ENCODE results near the gene MCF2L. TPM values are rescaled to one million over a fixed set of nuclear protein-coding genes. Genes with fewer than 3 reads are reported as not detected.

The MCF2L gene
- total and polyA plus RNA-seq, 4 donors = 46.3 to 136 (median 92.0) TPM

GRCh38 chr13:113147206-113147605 lies 178.2 kb downstream of the MCF2L start:
- 83% methylated on average over 5 of the region's 8 CpGs for WGBS (ENCODE audit: insufficient coverage)
- Histone ChIP-seq H3K4me1 (ENCODE audit: control insufficient read depth, insufficient read depth, low read length) (peaks cover 7% of the 10 kb centered on the region), H3K27ac (ENCODE audit: low read depth, low read length) (no peak overlapping the region), H3K9me3 (ENCODE audit: control insufficient read depth, insufficient read depth, low read length) (no peaks in the 10 kb centered on the region), H3K4me3 (ENCODE audit: low read depth, low read length) (no peak overlapping the region), H3K36me3 (ENCODE audit: control insufficient read depth, insufficient read depth, low read length) (peaks cover 7% of the 10 kb centered on the region), H3K27me3 (ENCODE audit: control insufficient read depth, insufficient read depth, low read length) (peaks cover 4% of the 10 kb centered on the region)
- DNase-seq (ENCODE audit: low read depth in 4 of 6, low spot score in 6 of 6) = no peak

- Histone ChIP-seq H3K9me3 (ENCODE audit: control insufficient read depth, insufficient read depth, low read length) (no peaks in the 10 kb centered on the region), H3K27ac (ENCODE audit: low read depth, low read length) (no peak overlapping the region), H3K36me3 (ENCODE audit: control insufficient read depth, insufficient read depth, low read length) (peaks cover 7% of the 10 kb centered on the region), H3K27me3 (ENCODE audit: control insufficient read depth, insufficient read depth, low read length) (peaks cover 15% of the 10 kb centered on the region), H3K4me3 (ENCODE audit: low read depth, low read length) (no peak overlapping the region), H3K4me1 (ENCODE audit: control insufficient read depth, insufficient read depth, low read length) (peaks cover 19% of the 10 kb centered on the region)
- no peak for DNase-seq (ENCODE audit: low read depth in 4 of 6, low spot score in 6 of 6)
- WGBS (ENCODE audit: insufficient coverage) = 91% methylated on average over 13 of the region's 13 CpGs
Measured at GRCh38 chr13:113148407-113148806, 179.4 kb downstream of the MCF2L start.

GRCh38 chr13:113148940-113149503 lies 180.0 kb downstream of the MCF2L start:
- peaks cover 15% of the 10 kb centered on the region for H3K27me3 ChIP-seq (ENCODE audit: control insufficient read depth, insufficient read depth, low read length)
- WGBS (ENCODE audit: insufficient coverage) = 94% methylated on average over 38 of the region's 38 CpGs
- H3K4me3 ChIP-seq (ENCODE audit: low read depth, low read length) = no peak overlapping the region
- H3K27ac ChIP-seq (ENCODE audit: low read depth, low read length) = no peak overlapping the region
- H3K4me1 ChIP-seq (ENCODE audit: control insufficient read depth, insufficient read depth, low read length) = peaks cover 22% of the 10 kb centered on the region
- no peaks in the 10 kb centered on the region for H3K9me3 ChIP-seq (ENCODE audit: control insufficient read depth, insufficient read depth, low read length)
- DNase-seq (ENCODE audit: low read depth in 4 of 6, low spot score in 6 of 6) = no peak
- peaks cover 7% of the 10 kb centered on the region for H3K36me3 ChIP-seq (ENCODE audit: control insufficient read depth, insufficient read depth, low read length)

Other genes starting within 250 kb of the MCF2L start
- gene F7, start 136.6 kb downstream of the MCF2L start, total RNA-seq = 1 to 10 TPM in 1 of 2 donors, under 1 TPM in 1; 0.40 to 2.0 TPM
- gene F7, start 136.6 kb downstream of the MCF2L start, polyA plus RNA-seq (ENCODE audit: insufficient read length in 2 of 2) = 1 to 10 TPM; 2.8 to 3.3 TPM
- 10 to 100 TPM in 1 of 2 donors, 1 to 10 TPM in 1; 4.9 to 19.9 TPM for gene F10, start 153.6 kb downstream of the MCF2L start, total RNA-seq
- gene F10, start 153.6 kb downstream of the MCF2L start, polyA plus RNA-seq (ENCODE audit: insufficient read length in 2 of 2) = 1 to 10 TPM; 3.2 to 6.0 TPM
- not detected for gene PROZ, start 189.4 kb downstream of the MCF2L start, total RNA-seq
- under 1 TPM; 0.17 to 0.39 TPM for gene PROZ, start 189.4 kb downstream of the MCF2L start, polyA plus RNA-seq (ENCODE audit: insufficient read length in 2 of 2)
- 10 to 100 TPM; 47.7 to 51.5 TPM for gene PCID2, start 239.5 kb downstream of the MCF2L start, total RNA-seq
- gene PCID2, start 239.5 kb downstream of the MCF2L start, polyA plus RNA-seq (ENCODE audit: insufficient read length in 2 of 2) = 10 to 100 TPM; 32.4 to 43.2 TPM
- gene CUL4A, start 240.4 kb downstream of the MCF2L start, total RNA-seq = 10 to 100 TPM; 59.3 to 64.5 TPM
- 10 to 100 TPM; 45.3 to 51.2 TPM for gene CUL4A, start 240.4 kb downstream of the MCF2L start, polyA plus RNA-seq (ENCODE audit: insufficient read length in 2 of 2)